Left kidney (tissue), 2 donors: ENCODE data around the gene CCNQ. TPM values are rescaled to one million over a fixed set of nuclear protein-coding genes. Genes with fewer than 3 reads are reported as not detected.

Experiments
- DNase-seq: peaks from one replicate; pipeline ENCODE4 v3.0.0-alpha.2; 2013
- polyA plus RNA-seq: library from polyadenylated mRNA; unstranded; fragments of 120-200 nt; gene quantifications from one replicate; pipeline ENCODE4 v1.2.1, GENCODE V29; 2013; ENCODE audit not compliant: insufficient read length

Gene CCNQ
- polyA plus RNA-seq, 1 donor: 14.7 TPM

- DNase-seq: no peak
Observed at GRCh38 chrX:153578200-153578835, 20.6 kb downstream of the CCNQ start.

- DNase-seq: no peak
Observed at GRCh38 chrX:153576961-153577360, 22.0 kb downstream of the CCNQ start.

GRCh38 chrX:153576239-153576870 lies 22.6 kb downstream of the CCNQ start:
- DNase-seq: no peak

- no peak for DNase-seq
Observed at GRCh38 chrX:153573984-153574383, 25.0 kb downstream of the CCNQ start.

- no peak for DNase-seq
Observed at GRCh38 chrX:153572601-153573000, 26.3 kb downstream of the CCNQ start.

GRCh38 chrX:153571534-153571908 lies 27.4 kb downstream of the CCNQ start:
- no peak for DNase-seq

- no peak for DNase-seq
Observed at GRCh38 chrX:153569475-153569874, 29.5 kb downstream of the CCNQ start.

GRCh38 chrX:153568451-153569011 lies 30.4 kb downstream of the CCNQ start:
- DNase-seq: no peak

- no peak for DNase-seq
Observed at GRCh38 chrX:153565996-153566580, 32.9 kb downstream of the CCNQ start.

- no peak for DNase-seq
Observed at GRCh38 chrX:153564047-153564606, 34.8 kb downstream of the CCNQ start.

- DNase-seq: no peak
Observed at GRCh38 chrX:153562546-153562945, 36.4 kb downstream of the CCNQ start.

- DNase-seq: no peak
Observed at GRCh38 chrX:153561337-153561736, 37.6 kb downstream of the CCNQ start.

- no peak for DNase-seq
Observed at GRCh38 chrX:153560466-153560865, 38.5 kb downstream of the CCNQ start.

GRCh38 chrX:153560000-153560399 lies 38.9 kb downstream of the CCNQ start:
- no peak for DNase-seq

GRCh38 chrX:153557618-153558355 lies 41.2 kb downstream of the CCNQ start:
- no peak for DNase-seq

GRCh38 chrX:153556767-153557166 lies 42.2 kb downstream of the CCNQ start:
- no peak for DNase-seq

- peak; percentile 36 for DNase-seq
Observed at GRCh38 chrX:153554519-153555167, 44.3 kb downstream of the CCNQ start.

- no peak for DNase-seq
Observed at GRCh38 chrX:153551135-153551534, 47.8 kb downstream of the CCNQ start.

- DNase-seq: no peak
Observed at GRCh38 chrX:153549807-153550206, 49.1 kb downstream of the CCNQ start.

GRCh38 chrX:153549231-153549630 lies 49.7 kb downstream of the CCNQ start:
- DNase-seq: no peak

GRCh38 chrX:153547195-153547594 lies 51.7 kb downstream of the CCNQ start:
- no peak for DNase-seq

GRCh38 chrX:153546386-153546785 lies 52.6 kb downstream of the CCNQ start:
- DNase-seq: no peak
